ENCODE data around the gene AP1AR.
"Not testable (repeated sequence)": the region's sequence is repeated elsewhere in the genome, so short reads cannot be mapped to it uniquely, and the experiment has no call there.

The AP1AR gene

DNA sequence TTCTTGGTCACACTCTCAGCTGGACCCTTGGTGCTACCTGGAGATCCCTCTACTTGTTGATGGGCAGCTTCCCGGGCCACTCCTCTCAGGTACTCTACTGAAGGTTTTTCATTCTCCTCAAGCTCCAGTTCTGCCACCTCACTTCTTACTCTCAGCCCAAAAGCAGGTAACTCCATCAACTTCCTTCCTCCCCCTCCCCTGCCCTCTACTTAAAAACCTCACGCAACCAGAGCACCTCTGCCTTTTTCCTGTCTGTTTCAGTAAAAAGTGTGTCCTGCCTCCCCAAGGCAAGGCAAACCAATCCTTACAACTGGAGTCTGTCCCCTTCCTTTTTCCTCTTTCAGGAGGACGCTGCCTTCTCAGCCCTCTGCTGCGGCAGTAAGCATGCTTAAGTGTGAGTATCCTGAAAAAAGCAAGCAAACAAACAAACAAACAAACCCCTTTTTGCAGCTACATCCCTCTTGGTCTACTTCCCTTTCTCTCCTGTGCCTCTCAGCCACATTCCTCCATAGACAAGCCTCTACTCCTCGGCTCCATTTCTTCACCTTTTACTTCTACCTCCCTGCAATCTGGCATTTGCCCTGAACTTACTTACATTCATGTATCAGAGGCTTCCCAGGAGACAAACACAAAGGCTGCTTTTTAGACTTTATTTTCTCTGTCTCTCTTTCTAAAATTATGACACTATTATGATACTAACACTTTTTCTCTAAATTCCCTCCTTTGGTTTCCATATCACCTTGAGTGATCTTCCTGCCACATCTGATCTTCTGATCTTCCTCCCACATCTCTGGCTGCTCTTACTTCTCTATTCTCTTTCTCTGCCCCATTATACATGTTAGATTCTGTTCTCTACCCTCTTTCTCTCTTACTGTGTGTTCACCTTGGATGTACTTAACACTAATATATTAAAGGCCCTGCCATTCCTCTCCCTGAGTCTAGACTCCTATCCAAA, 71.0 kb downstream of the AP1AR start:
- no peaks in the 10 kb centered on the region for H3K27me3 ChIP-seq (ENCODE audit: low read length)
- H3K4me2 ChIP-seq (ENCODE audit: low read depth, low read length, poor library complexity, severe bottlenecking) = no peak overlapping the region
- H3K79me2 ChIP-seq (ENCODE audit: insufficient read depth, low read length) = no peaks in the 10 kb centered on the region
- no peak overlapping the region for H3K9ac ChIP-seq (ENCODE audit: low read length)
- H4K20me1 ChIP-seq (ENCODE audit: low read depth, low read length) = no peaks in the 10 kb centered on the region
- no peaks in the 10 kb centered on the region for H3K9me3 ChIP-seq (ENCODE audit: insufficient read depth, low read length)
- no peak overlapping the region for H2AFZ ChIP-seq (ENCODE audit: low read depth, low read length, severe bottlenecking)
- no peak overlapping the region for H3K27ac ChIP-seq (ENCODE audit: low read depth, low read length)
- no peak for TF ChIP-seq EZH2phosphoT487 (conservative IDR thresholded peaks at IDR 0.05; ENCODE audit: low read length)
- TF ChIP-seq, protein P1, sequence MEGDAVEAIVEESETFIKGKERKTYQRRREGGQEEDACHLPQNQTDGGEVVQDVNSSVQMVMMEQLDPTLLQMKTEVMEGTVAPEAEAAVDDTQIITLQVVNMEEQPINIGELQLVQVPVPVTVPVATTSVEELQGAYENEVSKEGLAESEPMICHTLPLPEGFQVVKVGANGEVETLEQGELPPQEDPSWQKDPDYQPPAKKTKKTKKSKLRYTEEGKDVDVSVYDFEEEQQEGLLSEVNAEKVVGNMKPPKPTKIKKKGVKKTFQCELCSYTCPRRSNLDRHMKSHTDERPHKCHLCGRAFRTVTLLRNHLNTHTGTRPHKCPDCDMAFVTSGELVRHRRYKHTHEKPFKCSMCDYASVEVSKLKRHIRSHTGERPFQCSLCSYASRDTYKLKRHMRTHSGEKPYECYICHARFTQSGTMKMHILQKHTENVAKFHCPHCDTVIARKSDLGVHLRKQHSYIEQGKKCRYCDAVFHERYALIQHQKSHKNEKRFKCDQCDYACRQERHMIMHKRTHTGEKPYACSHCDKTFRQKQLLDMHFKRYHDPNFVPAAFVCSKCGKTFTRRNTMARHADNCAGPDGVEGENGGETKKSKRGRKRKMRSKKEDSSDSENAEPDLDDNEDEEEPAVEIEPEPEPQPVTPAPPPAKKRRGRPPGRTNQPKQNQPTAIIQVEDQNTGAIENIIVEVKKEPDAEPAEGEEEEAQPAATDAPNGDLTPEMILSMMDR (IDR thresholded peaks at IDR 0.05; ENCODE audit: insufficient read depth, low read length, poor library complexity, severe bottlenecking) = no peak
- H3K4me3 ChIP-seq (ENCODE audit: insufficient read depth, low read length, poor library complexity, severe bottlenecking) = no peak overlapping the region
- no peaks in the 10 kb centered on the region for H3K9me2 ChIP-seq (replicated peaks; ENCODE audit: insufficient read depth, low read length)
- H3K36me3 ChIP-seq (ENCODE audit: low read length) = no peaks in the 10 kb centered on the region
- H3F3A ChIP-seq (ENCODE audit: insufficient read depth) = no peaks in the 10 kb centered on the region

- not testable (repeated sequence) for H3K9ac ChIP-seq (ENCODE audit: low read length); H3K79me2 ChIP-seq (ENCODE audit: insufficient read depth, low read length); H3K9me2 ChIP-seq (replicated peaks; ENCODE audit: insufficient read depth, low read length); H3F3A ChIP-seq (ENCODE audit: insufficient read depth); H2AFZ ChIP-seq (ENCODE audit: low read depth, low read length, severe bottlenecking); H3K4me3 ChIP-seq (ENCODE audit: insufficient read depth, low read length, poor library complexity, severe bottlenecking); H3K36me3 ChIP-seq (ENCODE audit: low read length); H3K4me2 ChIP-seq (ENCODE audit: low read depth, low read length, poor library complexity, severe bottlenecking); H3K27me3 ChIP-seq (ENCODE audit: low read length); H3K27ac ChIP-seq (ENCODE audit: low read depth, low read length); H4K20me1 ChIP-seq (ENCODE audit: low read depth, low read length); H3K9me3 ChIP-seq (ENCODE audit: insufficient read depth, low read length)
Observed at GRCh38 chr4:112305477-112305876, 73.9 kb downstream of the AP1AR start.

DNA sequence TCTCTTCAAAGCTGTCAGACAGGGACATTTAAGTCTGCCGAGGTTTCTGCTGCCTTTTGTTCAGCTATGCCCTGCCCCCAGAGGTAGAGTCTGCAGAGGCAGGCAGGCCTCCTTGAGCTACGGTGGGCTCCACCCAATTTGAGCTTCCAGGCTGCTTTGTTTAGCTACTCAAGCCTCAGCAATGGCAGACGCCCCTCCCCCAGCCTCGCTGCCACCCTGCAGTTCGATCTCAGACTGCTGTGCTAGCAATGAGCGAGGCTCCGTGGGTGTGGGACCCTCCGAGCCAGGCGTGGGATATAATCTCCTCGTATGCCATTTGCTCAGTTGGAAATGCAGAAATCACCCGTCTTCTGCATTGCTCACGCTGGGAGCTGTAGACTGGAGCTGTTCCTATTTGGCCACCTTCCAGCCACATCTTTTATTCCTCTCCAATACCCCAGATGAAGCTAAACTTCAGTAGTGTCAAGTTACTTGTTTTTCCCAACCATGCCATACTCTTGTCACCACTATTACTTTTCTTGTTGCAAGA, 77.7 kb downstream of the AP1AR start:
- H4K20me1 ChIP-seq (ENCODE audit: low read depth, low read length); H3F3A ChIP-seq (ENCODE audit: insufficient read depth); H3K27ac ChIP-seq (ENCODE audit: low read depth, low read length); H3K4me3 ChIP-seq (ENCODE audit: insufficient read depth, low read length, poor library complexity, severe bottlenecking); H3K36me3 ChIP-seq (ENCODE audit: low read length); H3K4me2 ChIP-seq (ENCODE audit: low read depth, low read length, poor library complexity, severe bottlenecking); H3K9me2 ChIP-seq (replicated peaks; ENCODE audit: insufficient read depth, low read length); H3K9ac ChIP-seq (ENCODE audit: low read length); H3K9me3 ChIP-seq (ENCODE audit: insufficient read depth, low read length); H2AFZ ChIP-seq (ENCODE audit: low read depth, low read length, severe bottlenecking); H3K79me2 ChIP-seq (ENCODE audit: insufficient read depth, low read length); H3K27me3 ChIP-seq (ENCODE audit: low read length): not testable (repeated sequence)

DNA sequence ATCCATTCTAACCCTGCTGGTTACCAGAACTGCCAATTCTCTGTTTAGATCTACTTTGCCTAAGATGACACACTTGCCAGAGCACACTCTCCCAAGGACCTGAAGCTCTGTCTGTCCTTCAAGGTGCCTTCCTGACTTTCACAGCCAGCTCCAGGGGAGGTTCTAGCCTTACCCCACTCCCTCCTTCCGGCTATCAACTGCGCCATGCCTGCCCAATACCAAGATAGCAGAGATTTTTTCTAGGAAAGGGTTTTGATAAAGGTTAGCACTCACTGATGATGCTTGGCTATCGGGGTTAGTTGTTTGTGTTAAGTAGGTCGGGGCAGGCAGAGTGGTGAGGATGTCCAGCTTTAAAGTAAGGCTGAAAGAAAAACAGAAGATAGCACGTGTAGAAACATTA, 79.9 kb downstream of the AP1AR start:
- Histone ChIP-seq H3K4me2 (ENCODE audit: low read depth, low read length, poor library complexity, severe bottlenecking) (peak overlapping the region; percentile 46), H4K20me1 (ENCODE audit: low read depth, low read length) (no peaks in the 10 kb centered on the region), H3F3A (ENCODE audit: insufficient read depth) (no peaks in the 10 kb centered on the region), H3K27ac (ENCODE audit: low read depth, low read length) (no peak overlapping the region), H3K79me2 (ENCODE audit: insufficient read depth, low read length) (no peaks in the 10 kb centered on the region), H3K36me3 (ENCODE audit: low read length) (no peaks in the 10 kb centered on the region), H3K27me3 (ENCODE audit: low read length) (no peaks in the 10 kb centered on the region), H3K4me3 (ENCODE audit: insufficient read depth, low read length, poor library complexity, severe bottlenecking) (no peak overlapping the region), H2AFZ (ENCODE audit: low read depth, low read length, severe bottlenecking) (peak overlapping the region; percentile 78), H3K9me3 (ENCODE audit: insufficient read depth, low read length) (no peaks in the 10 kb centered on the region), H3K9me2 (replicated peaks; ENCODE audit: insufficient read depth, low read length) (no peaks in the 10 kb centered on the region), H3K9ac (ENCODE audit: low read length) (no peak overlapping the region)
- TF ChIP-seq, protein P1 (IDR thresholded peaks at IDR 0.05; ENCODE audit: insufficient read depth, low read length, poor library complexity, severe bottlenecking) = no peak
- no peak for TF ChIP-seq EZH2phosphoT487 (conservative IDR thresholded peaks at IDR 0.05; ENCODE audit: low read length)

All from SU-DHL-6 (cell line).